Activated B cell treated with CpG ODN at 0.5 μM for 24 hours (primary cell): ENCODE data around the gene MEIS3. TPM values are rescaled to one million over a fixed set of nuclear protein-coding genes. Genes with fewer than 3 reads are reported as not detected.

Source experiments
- ATAC-seq: fragments of 200-7000 bp; cut with Tn5 transposase; one replicate; pipeline ENCODE4 v1.10.0; 2021; ENCODE audit warnings: low read depth, mild to moderate bottlenecking, moderate library complexity
- CTCF ChIA-PET: fragments of 350-600 bp; sonication (Branson Sonifier 250); formaldehyde crosslinking; loops from one replicate; lab custom pipeline; 2021; ENCODE audit warnings: antibody characterized with exemption; lab: Charles Lee
- POLR2A ChIA-PET: fragments of 350-600 bp; sonication (Branson Sonifier 250); formaldehyde crosslinking; loops from one replicate; lab custom pipeline; 2021; ENCODE audit warnings: antibody characterized with exemption; lab: Charles Lee
- DNase-seq: peaks from one replicate; pipeline ENCODE4 v3.0.0; 2022
- H3K27ac Mint-ChIP-seq: one replicate; pipeline ENCODE4 v1.8.0; 2020; ENCODE audit warnings: mixed read lengths
- H3K27me3 Mint-ChIP-seq: one replicate; pipeline ENCODE4 v1.8.0; 2021; ENCODE audit warnings: mixed read lengths
- H3K36me3 Mint-ChIP-seq: one replicate; pipeline ENCODE4 v1.8.0; 2021; ENCODE audit warnings: low read depth, mixed read lengths
- H3K4me1 Mint-ChIP-seq: one replicate; pipeline ENCODE4 v1.8.0; 2021; ENCODE audit warnings: mixed read lengths
- H3K4me3 Mint-ChIP-seq: one replicate; pipeline ENCODE4 v1.8.0; 2020; ENCODE audit warnings: mild to moderate bottlenecking, mixed read lengths
- H3K9me3 Mint-ChIP-seq: one replicate; pipeline ENCODE4 v1.8.0; 2020; ENCODE audit warnings: mixed read lengths
- CTCF ChIP-seq: fragments of 200-600 bp; IDR thresholded peaks from one replicate; pipeline ENCODE4 v1.8.0; 2022; ENCODE audit warnings: antibody characterized with exemption, mild to moderate bottlenecking
- intact Hi-C: fragments of 100-400 bp; cut with micrococcal nuclease; formaldehyde crosslinking; loops from one replicate; pipeline ENCODE4 v1.15.1; 2024
- total RNA-seq: library from RNA; stranded (reverse); gene quantifications from 2 replicates; pipeline ENCODE4 v1.2.3, GENCODE V29; 2022

Gene MEIS3
- total RNA-seq, 1 donor from 2014 or later = not detected

GRCh38 chr19:47444388-47444821 is 25.1 kb upstream of the MEIS3 start:
- H3K27me3 Mint-ChIP-seq = peaks cover 72% of the 10 kb centered on the region
- intact Hi-C loops = no loop called here
- no peak for DNase-seq
- TF ChIP-seq CTCF = no peak
- H3K27ac Mint-ChIP-seq = no peak overlapping the region
- H3K36me3 Mint-ChIP-seq = no peaks in the 10 kb centered on the region
- POLR2A ChIA-PET = no interaction called here
- H3K9me3 Mint-ChIP-seq = peaks cover 6% of the 10 kb centered on the region
- ATAC-seq = no peak
- H3K4me3 Mint-ChIP-seq = no peak overlapping the region
- peaks cover 31% of the 10 kb centered on the region for H3K4me1 Mint-ChIP-seq
- CTCF ChIA-PET = no interaction called here

GRCh38 chr19:47443331-47443730 is 24.0 kb upstream of the MEIS3 start:
- Mint-ChIP-seq H3K4me1 (peaks cover 29% of the 10 kb centered on the region), H3K4me3 (no peak overlapping the region), H3K36me3 (no peaks in the 10 kb centered on the region), H3K27ac (no peak overlapping the region), H3K9me3 (peaks cover 6% of the 10 kb centered on the region), H3K27me3 (peaks cover 71% of the 10 kb centered on the region)
- intact Hi-C loops = no loop called here
- POLR2A ChIA-PET = no interaction called here
- CTCF ChIA-PET = no interaction called here
- ATAC-seq (no peak), DNase-seq (no peak)
- no peak for TF ChIP-seq CTCF

DNA sequence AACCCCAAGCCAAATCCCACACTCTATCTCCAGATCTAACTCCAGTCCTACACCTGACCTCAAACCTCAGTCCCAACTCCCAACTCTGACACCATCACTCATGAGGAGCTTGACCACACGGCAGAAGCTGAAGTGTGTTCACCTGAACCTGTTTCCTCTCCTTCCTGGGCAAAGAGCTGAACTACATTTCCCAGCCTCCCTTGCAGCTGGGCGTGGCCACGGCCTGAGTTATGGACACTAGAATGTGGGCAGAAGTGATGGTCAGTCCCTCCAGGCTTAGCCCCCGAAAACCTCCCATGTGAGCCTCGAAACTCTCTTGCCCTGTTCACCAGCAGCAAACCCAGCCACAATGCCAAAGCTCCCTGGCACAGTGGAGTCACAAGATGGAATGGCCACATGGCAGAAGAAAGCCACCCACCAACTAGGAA is 19.5 kb upstream of the MEIS3 start:
- CTCF ChIA-PET = interaction anchor here (0.7 to 6.7 kb wide), 2 partner anchors 261 to 268 kb away, joined by 3 to 72 read pairs; no protein-coding TSS in a partner anchor
- Mint-ChIP-seq H3K27ac (no peak overlapping the region), H3K9me3 (no peaks in the 10 kb centered on the region), H3K27me3 (peaks cover 68% of the 10 kb centered on the region), H3K36me3 (no peaks in the 10 kb centered on the region), H3K4me1 (peaks cover 7% of the 10 kb centered on the region), H3K4me3 (no peak overlapping the region)
- ATAC-seq (no peak), DNase-seq (no peak)
- POLR2A ChIA-PET = interaction anchor here (0.7 kb wide), 1 partner anchor 12 kb away, joined by 4 read pairs; no protein-coding TSS in a partner anchor
- TF ChIP-seq CTCF = no peak
- intact Hi-C loops = no loop called here

GRCh38 chr19:47437500-47437899 is 18.2 kb upstream of the MEIS3 start:
- ATAC-seq = no peak
- intact Hi-C loops = loop anchor here (2.0 kb wide), 1 partner anchor 351 kb away; no protein-coding TSS in a partner anchor
- ChIA-PET POLR2A (no interaction called here), CTCF (interaction anchor here (0.8 to 6.7 kb wide), 2 partner anchors 10 to 269 kb away, joined by 3 to 72 read pairs; no protein-coding TSS in a partner anchor)
- H3K9me3 Mint-ChIP-seq = peaks cover 2% of the 10 kb centered on the region
- DNase-seq = no peak
- H3K4me1 Mint-ChIP-seq = peaks cover 7% of the 10 kb centered on the region
- no peak overlapping the region for H3K27ac Mint-ChIP-seq
- peaks cover 68% of the 10 kb centered on the region for H3K27me3 Mint-ChIP-seq
- H3K36me3 Mint-ChIP-seq = no peaks in the 10 kb centered on the region
- H3K4me3 Mint-ChIP-seq = no peak overlapping the region
- no peak for TF ChIP-seq CTCF

GRCh38 chr19:47436712-47437401 is 17.5 kb upstream of the MEIS3 start:
- peak; percentile 71 for DNase-seq
- intact Hi-C loops = loop anchor here (1.0 to 2.0 kb wide), 5 partner anchors 78 to 352 kb away; partner anchors contain the start of gene NAPA
- TF ChIP-seq CTCF = no peak
- ATAC-seq = peak; percentile 93
- ChIA-PET CTCF (interaction anchor here (0.6 to 6.7 kb wide), 17 partner anchors 9 to 424 kb away, joined by 3 to 72 read pairs (median 4); partner anchors contain the start of genes BICRA, EHD2 and NOP53), POLR2A (interaction anchor here (0.5 to 1.3 kb wide), 4 partner anchors 263 to 309 kb away, joined by 3 to 4 read pairs (median 4); no protein-coding TSS in a partner anchor)
- peaks cover 2% of the 10 kb centered on the region for H3K9me3 Mint-ChIP-seq
- H3K27ac Mint-ChIP-seq = no peak overlapping the region
- no peak overlapping the region for H3K4me3 Mint-ChIP-seq
- H3K4me1 Mint-ChIP-seq = peaks cover 7% of the 10 kb centered on the region
- peaks cover 68% of the 10 kb centered on the region for H3K27me3 Mint-ChIP-seq
- no peaks in the 10 kb centered on the region for H3K36me3 Mint-ChIP-seq
